GM20431 (cell line): ENCODE measurements around the gene RPL35A.
"Not testable (repeated sequence)": the region's sequence is repeated elsewhere in the genome, so short reads cannot be mapped to it uniquely, and the experiment has no call there.

ENCODE experiments used
- in situ Hi-C: fragments of 300-500 bp; cut with MseI, MboI; formaldehyde crosslinking; loops from one replicate; pipeline ENCODE4 v1.15.0; 2020; ENCODE audit warnings: low sequenced_read_pairs; ENCODE audit not compliant: unreplicated experiment

Gene RPL35A

GRCh38 chr3:197949778-197950676 lies at the start of gene RPL35A:
Gene RPL35A (plus strand): TSS chr3:197950190. CDS start chr3:197950968, 778 bp downstream.
- in situ Hi-C loops, result no loop called here

GRCh38 chr3:197901626-197902025 lies 48.4 kb upstream of the RPL35A start:
- in situ Hi-C loops, result no loop called here

- in situ Hi-C loops, result no loop called here
Observed at GRCh38 chr3:197906023-197906849, 43.8 kb upstream of the RPL35A start.

- in situ Hi-C loops, result no loop called here
Observed at GRCh38 chr3:197906850-197907187, 43.2 kb upstream of the RPL35A start.

- in situ Hi-C loops, result no loop called here
Observed at GRCh38 chr3:197907196-197907595, 42.8 kb upstream of the RPL35A start.

GRCh38 chr3:197908550-197908949 lies 41.4 kb upstream of the RPL35A start:
- in situ Hi-C loops, result not testable (repeated sequence)

GRCh38 chr3:197908957-197909701 lies 40.9 kb upstream of the RPL35A start:
- in situ Hi-C loops, result no loop called here

GRCh38 chr3:197912741-197913476 lies 37.1 kb upstream of the RPL35A start:
- in situ Hi-C loops, result no loop called here

GRCh38 chr3:197913641-197914380 lies 36.2 kb upstream of the RPL35A start:
- in situ Hi-C loops, result no loop called here

GRCh38 chr3:197921429-197922275 lies 28.3 kb upstream of the RPL35A start:
- in situ Hi-C loops, result not testable (repeated sequence)

- in situ Hi-C loops, result no loop called here
Observed at GRCh38 chr3:197926418-197926817, 23.6 kb upstream of the RPL35A start.

GRCh38 chr3:197927578-197927977 lies 22.4 kb upstream of the RPL35A start:
- in situ Hi-C loops, result not testable (repeated sequence)

- in situ Hi-C loops, result no loop called here
Observed at GRCh38 chr3:197936819-197937384, 13.1 kb upstream of the RPL35A start.

- in situ Hi-C loops, result no loop called here
Observed at GRCh38 chr3:197940745-197941384, 9.1 kb upstream of the RPL35A start.

GRCh38 chr3:197942956-197943556 lies 6.9 kb upstream of the RPL35A start:
- in situ Hi-C loops, result no loop called here

GRCh38 chr3:197949191-197949777 lies 706 bp upstream of the RPL35A start:
- in situ Hi-C loops, result no loop called here

- in situ Hi-C loops, result no loop called here
Observed at GRCh38 chr3:197950677-197951061, 679 bp downstream of the RPL35A start.
